LHCN-M2 (cell line): ENCODE data around the gene FREM2. TPM values are rescaled to one million over a fixed set of nuclear protein-coding genes. Genes with fewer than 3 reads are reported as not detected.

Experiments used
- DNase-seq: peaks from one replicate; pipeline ENCODE4 v3.0.0-alpha.2; 2012; ENCODE audit warnings: low read depth
- total RNA-seq: library from RNA; depleted of rRNA; stranded (reverse); fragments of >200 nt; gene quantifications from 2 replicates; pipeline ENCODE4 v1.2.3, GENCODE V29; 2014

The FREM2 gene
- total RNA-seq, 1 experiment from 2014 or later, result not detected

- no peak for DNase-seq
Observed at GRCh38 chr13:38685974-38686576, 802 bp upstream of the FREM2 start.

GRCh38 chr13:38687246-38688229 lies 661 bp downstream of the FREM2 start:
- DNase-seq, result no peak

GRCh38 chr13:38688674-38689073 lies 1.8 kb downstream of the FREM2 start:
- DNase-seq, result no peak

GRCh38 chr13:38690231-38690630 lies 3.4 kb downstream of the FREM2 start:
- DNase-seq, result no peak

GRCh38 chr13:38693168-38693567 lies 6.3 kb downstream of the FREM2 start:
- no peak for DNase-seq

- DNase-seq, result no peak
Observed at GRCh38 chr13:38693641-38694040, 6.8 kb downstream of the FREM2 start.

- DNase-seq, result no peak
Observed at GRCh38 chr13:38697197-38697596, 10.3 kb downstream of the FREM2 start.

GRCh38 chr13:38697628-38698333 lies 10.9 kb downstream of the FREM2 start:
- no peak for DNase-seq

GRCh38 chr13:38700051-38700450 lies 13.2 kb downstream of the FREM2 start:
- DNase-seq, result no peak

- DNase-seq, result no peak
Observed at GRCh38 chr13:38702669-38703068, 15.8 kb downstream of the FREM2 start.

GRCh38 chr13:38703255-38703654 lies 16.4 kb downstream of the FREM2 start:
- no peak for DNase-seq

GRCh38 chr13:38705365-38705764 lies 18.5 kb downstream of the FREM2 start:
- no peak for DNase-seq

- DNase-seq, result no peak
Observed at GRCh38 chr13:38707460-38707859, 20.6 kb downstream of the FREM2 start.

- no peak for DNase-seq
Observed at GRCh38 chr13:38713046-38713445, 26.2 kb downstream of the FREM2 start.

- DNase-seq, result no peak
Observed at GRCh38 chr13:38718374-38718773, 31.5 kb downstream of the FREM2 start.

- no peak for DNase-seq
Observed at GRCh38 chr13:38730332-38730731, 43.5 kb downstream of the FREM2 start.

- no peak for DNase-seq
Observed at GRCh38 chr13:38733146-38733545, 46.3 kb downstream of the FREM2 start.

GRCh38 chr13:38735665-38736440 lies 49.0 kb downstream of the FREM2 start:
- DNase-seq, result no peak

GRCh38 chr13:38743466-38743865 lies 56.6 kb downstream of the FREM2 start:
- no peak for DNase-seq

- no peak for DNase-seq
Observed at GRCh38 chr13:38752686-38753085, 65.8 kb downstream of the FREM2 start.

GRCh38 chr13:38753878-38754277 lies 67.0 kb downstream of the FREM2 start:
- no peak for DNase-seq
